Renal pelvis (tissue), 4 donors: ENCODE data around the gene CLCN4. TPM values are rescaled to one million over a fixed set of nuclear protein-coding genes. Genes with fewer than 3 reads are reported as not detected.

Experiments
- DNase-seq: peaks from one replicate; pipeline ENCODE4 v3.0.0-alpha.2; 2013
- polyA plus RNA-seq, 3 donors: library from polyadenylated mRNA; unstranded; fragments of 120-200 nt; gene quantifications; one replicate each; pipeline ENCODE4 v1.2.1, GENCODE V29; 2013; ENCODE audit not compliant: insufficient read length in 3 of 3

Gene CLCN4
- polyA plus RNA-seq, 3 donors: 4.2 to 4.7 (median 4.2) TPM

DNA sequence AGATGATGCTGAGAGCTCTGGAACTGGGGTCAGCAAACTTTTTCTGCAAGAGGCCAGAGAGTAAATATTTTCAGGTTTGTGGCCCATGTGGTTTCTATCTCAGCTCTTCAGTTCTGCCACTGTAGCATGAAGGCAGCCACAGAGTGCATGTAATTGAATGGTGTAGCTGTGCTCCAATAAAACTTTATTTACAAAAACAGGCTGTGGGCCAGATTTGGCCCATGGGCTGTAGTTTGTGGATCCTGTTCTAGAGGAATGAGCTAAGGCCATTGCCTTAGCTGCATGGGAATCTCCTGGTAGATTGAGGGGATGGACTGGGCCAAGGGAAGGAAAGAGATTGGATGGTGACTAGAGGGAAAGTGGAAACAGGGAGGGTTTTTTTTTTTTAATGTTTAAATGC is 36.8 kb downstream of the CLCN4 start:
- DNase-seq: no peak

DNA sequence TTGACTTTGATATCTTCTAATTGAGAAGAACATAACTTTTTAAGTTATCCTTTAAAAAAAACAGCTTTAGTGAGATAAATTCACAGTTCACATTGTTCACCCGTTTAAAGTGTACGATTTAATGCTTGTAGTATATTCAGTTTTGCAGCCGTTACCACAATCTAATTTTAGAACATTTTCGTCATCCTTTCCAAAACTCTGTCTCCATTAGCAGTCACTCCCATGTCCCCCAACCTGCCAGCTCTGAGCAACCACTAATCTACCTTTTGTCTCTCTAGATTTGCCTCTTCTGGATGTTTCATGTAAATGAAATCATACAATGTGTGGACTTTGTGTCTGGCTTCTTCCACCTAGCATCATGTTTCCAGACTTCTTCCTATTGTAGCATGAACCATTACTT is 38.6 kb downstream of the CLCN4 start:
- DNase-seq: no peak

- no peak for DNase-seq
Measured at GRCh38 chrX:10195947-10196346, 39.2 kb downstream of the CLCN4 start.

GRCh38 chrX:10197279-10198210 is 40.8 kb downstream of the CLCN4 start:
- no peak for DNase-seq

DNA sequence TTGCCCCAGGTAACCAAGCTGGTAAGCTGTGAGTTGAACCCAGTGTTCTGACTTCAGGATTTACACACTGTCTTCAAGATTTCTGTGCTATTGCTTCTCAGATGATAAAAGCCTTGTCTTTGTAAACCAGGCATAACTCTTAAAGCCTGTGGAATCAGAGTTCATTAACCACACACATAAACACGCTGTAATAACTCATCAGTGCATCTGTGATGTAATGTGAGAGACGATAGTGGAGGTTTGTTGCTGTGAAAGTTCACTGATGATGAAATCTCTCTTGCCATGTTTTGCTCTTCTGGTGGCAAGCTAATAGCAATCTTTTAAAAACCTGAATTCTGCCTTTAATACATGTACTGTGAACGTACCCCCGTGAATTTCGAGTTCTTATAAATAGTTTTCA is 41.5 kb downstream of the CLCN4 start:
- no peak for DNase-seq

GRCh38 chrX:10199212-10199611 is 42.4 kb downstream of the CLCN4 start:
- DNase-seq: no peak

DNA sequence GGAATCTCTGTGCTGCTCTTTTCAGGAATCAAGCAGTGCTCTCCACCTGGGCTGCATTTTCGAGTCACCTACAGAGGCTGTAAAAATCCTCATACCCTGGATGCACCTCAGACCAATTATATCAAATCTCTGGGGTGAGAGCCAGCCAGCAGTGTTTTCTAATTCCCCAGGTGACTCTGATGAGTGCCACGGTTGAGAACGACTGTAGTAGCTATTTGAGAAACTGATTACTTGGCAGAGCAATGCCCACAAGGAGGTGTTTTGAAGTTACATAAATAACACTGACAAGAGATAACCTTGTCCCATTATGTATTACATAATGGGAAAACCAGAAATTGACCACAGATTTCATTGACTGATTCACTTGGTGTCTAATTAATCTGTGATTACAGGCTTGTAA is 46.8 kb downstream of the CLCN4 start:
- DNase-seq: no peak

DNA sequence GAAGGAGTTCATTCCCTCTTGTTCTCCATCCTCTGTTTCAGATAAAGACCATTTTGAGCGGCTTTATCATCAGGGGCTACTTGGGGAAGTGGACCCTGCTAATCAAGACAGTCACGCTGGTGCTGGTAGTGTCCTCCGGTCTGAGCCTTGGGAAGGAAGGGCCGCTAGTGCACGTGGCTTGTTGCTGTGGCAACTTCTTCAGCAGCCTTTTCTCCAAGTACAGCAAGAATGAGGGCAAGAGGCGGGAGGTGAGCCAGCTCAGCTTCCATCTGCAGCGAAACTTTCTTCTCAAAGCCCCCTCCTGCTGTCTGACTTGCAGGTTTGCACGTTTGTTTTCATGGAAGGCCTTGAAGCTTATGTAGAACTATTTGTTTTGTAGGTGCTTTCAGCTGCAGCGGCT is 49.5 kb downstream of the CLCN4 start:
- no peak for DNase-seq

DNA sequence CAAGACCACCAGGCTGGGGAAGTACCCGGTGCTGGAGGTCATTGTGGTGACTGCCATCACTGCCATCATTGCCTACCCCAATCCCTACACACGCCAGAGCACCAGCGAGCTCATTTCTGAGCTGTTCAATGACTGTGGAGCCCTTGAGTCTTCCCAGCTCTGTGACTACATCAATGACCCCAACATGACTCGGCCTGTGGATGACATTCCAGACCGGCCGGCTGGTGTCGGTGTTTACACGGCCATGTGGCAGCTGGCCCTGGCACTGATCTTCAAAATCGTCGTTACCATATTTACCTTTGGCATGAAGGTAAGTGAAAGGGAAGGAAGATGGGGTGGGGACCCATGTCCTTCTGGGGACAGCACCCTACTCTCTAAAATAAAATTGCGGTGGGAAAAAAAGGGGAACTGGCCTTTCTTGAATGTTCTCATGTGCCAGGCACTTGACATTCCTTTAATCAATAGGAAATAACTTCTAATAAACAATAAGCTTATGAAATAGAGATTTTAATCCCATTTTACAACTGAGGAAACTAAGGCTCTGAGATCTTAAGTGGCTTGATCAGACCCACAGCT is 51.6 kb downstream of the CLCN4 start:
- DNase-seq: no peak

- no peak for DNase-seq
Measured at GRCh38 chrX:10208953-10209352, 52.2 kb downstream of the CLCN4 start.

- DNase-seq: no peak
Measured at GRCh38 chrX:10212395-10212794, 55.6 kb downstream of the CLCN4 start.

GRCh38 chrX:10213716-10214115 is 56.9 kb downstream of the CLCN4 start:
- DNase-seq: no peak

GRCh38 chrX:10216208-10216607 is 59.4 kb downstream of the CLCN4 start:
- DNase-seq: no peak

DNA sequence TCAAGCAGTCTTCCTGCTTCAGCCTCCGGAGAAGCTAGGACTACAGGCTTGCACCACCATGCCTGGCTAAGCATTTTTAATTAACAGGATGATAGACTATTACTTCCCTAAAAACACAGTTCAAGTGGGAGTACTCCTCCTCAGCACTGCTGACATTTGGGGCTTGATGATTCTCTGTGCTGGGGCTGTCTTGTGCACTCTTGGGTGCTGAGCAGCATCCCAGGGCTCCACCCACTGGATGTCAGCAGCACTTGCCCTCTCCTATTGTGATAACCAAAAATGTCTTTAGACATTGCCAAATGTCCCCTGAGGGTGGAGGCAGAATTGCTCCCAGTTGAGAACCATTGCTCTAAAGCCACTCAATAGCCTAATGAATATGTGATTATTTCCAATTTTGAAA is 60.4 kb downstream of the CLCN4 start:
- DNase-seq: no peak

DNA sequence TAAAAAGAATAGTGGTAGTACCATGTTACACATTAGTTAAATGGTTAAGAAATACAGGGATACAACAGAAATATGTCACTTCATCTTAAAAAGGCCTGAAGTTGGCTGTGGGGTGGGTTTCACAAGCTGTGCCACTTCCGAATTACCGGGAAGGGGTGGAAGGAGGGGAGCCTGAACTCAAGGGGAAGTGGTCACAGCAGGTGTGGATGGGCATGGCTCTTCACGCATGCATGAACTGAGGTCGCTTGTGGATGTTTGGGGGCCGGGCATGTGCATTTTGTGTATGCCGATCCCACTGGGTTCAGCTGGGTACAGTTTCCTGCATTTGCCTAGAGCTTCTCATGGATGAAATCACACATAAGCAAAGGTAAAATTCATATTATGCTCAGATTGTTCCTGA is 64.9 kb downstream of the CLCN4 start:
- DNase-seq: no peak

- DNase-seq: no peak
Measured at GRCh38 chrX:10223276-10223675, 66.5 kb downstream of the CLCN4 start.

- DNase-seq: no peak
Measured at GRCh38 chrX:10223781-10224180, 67.0 kb downstream of the CLCN4 start.

- DNase-seq: no peak
Measured at GRCh38 chrX:10230222-10230621, 73.4 kb downstream of the CLCN4 start.

DNA sequence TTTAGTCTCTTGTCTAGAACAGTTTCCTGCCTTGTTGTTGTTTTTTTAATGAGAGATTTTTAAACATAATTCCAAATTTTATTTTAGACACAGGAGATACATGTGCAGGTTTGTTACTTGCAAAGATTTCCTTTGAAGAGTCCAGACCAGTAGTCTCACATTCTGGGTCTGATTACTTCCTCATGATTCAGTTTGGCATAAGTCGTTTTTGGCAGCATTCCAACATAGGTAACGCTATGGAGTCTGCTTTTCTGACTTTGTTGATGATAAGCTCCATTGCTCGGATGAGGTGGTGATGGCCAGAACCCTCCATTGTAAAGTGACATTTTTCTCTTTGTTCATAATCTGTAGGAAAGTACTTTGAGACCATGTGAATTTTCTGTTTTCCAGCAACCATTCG is 74.7 kb downstream of the CLCN4 start:
- DNase-seq: no peak

DNA sequence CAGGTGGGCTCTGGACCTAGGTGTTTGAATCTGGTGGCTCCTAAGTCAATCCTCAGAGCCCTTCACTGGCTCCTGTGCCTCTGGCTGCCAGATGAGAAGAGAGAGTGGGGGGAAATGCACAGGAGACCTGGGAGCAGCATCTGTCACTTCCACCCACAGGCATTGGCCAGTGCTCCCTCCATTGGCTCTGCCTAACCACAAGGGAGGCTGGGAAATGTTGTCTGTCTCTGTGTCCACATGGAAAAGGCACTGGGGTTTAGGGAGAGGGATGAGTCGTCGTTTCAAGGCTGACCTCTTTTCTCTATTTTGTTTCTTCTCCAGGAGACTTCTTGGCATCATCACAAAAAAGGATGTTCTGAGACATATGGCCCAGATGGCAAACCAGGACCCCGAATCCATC is 76.4 kb downstream of the CLCN4 start:
- DNase-seq: no peak

GRCh38 chrX:10233696-10234095 is 76.9 kb downstream of the CLCN4 start:
- DNase-seq: no peak

DNA sequence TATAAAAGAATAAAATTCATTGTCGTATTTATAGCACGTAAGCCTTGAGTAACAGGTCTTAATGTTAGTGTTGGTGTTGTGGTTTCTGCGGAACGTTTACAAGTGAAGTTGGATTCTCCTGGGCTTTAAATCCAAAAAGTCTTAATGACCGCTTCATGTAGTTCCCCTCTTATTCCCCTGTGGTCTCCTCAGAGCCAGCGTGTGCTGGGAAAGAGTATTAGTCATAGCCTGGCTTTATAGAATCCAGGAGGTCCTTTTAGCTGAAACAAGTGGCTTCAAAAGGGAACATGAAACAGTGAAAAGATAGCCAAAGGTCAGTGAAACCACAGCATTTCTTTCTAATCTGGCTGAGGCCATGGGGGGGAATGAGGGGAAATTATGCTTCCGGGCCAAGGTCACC is 79.1 kb downstream of the CLCN4 start:
- no peak for DNase-seq

- DNase-seq: no peak
Measured at GRCh38 chrX:10237241-10237640, 80.5 kb downstream of the CLCN4 start.

GRCh38 chrX:10239611-10240064 is 82.9 kb downstream of the CLCN4 start:
- DNase-seq: no peak
